IMR-90 (cell line): ENCODE data around the gene LGALS9. TPM values are rescaled to one million over a fixed set of nuclear protein-coding genes. Genes with fewer than 3 reads are reported as not detected.
A peak's percentile ranks its signal among the peaks of the same experiment; 100 is the strongest.

Source experiments
- ATAC-seq: fragments of 200-7000 bp; cut with Tn5 transposase; 2 replicates; pipeline ENCODE4 v1.9.1; 2020; ENCODE audit warnings: low read depth, mild to moderate bottlenecking, moderate library complexity
- BruUV-seq: library from RNA; stranded (reverse); fragments of 400-500 nt; replicated peaks from 2 replicates; lab custom pipeline; 2021; lab: Mats Ljungman, UMichigan
- CTCF ChIA-PET: fragments of 300-600 bp; formaldehyde crosslinking; extraction: SDS; loops from one replicate; lab custom pipeline; 2021; ENCODE audit warnings: antibody characterized with exemption; lab: Yijun Ruan, JAX
- POLR2A ChIA-PET: fragments of 300-600 bp; sonication (Branson Sonifier 250); formaldehyde crosslinking; loops from one replicate; lab custom pipeline; 2022; ENCODE audit warnings: antibody characterized with exemption; ENCODE audit not compliant: unreplicated experiment; lab: Charles Lee
- DNase-seq: peaks from one replicate; pipeline ENCODE4 v3.0.0; 2013
- H2AFZ ChIP-seq: replicated peaks from 2 replicates; pipeline ENCODE3; 2013; ENCODE audit warnings: low read length, mild to moderate bottlenecking; ENCODE audit not compliant: poor library complexity
- H2AK5ac ChIP-seq: 2 replicates; pipeline ENCODE4 v1.6.1; 2013; ENCODE audit warnings: low read depth, low read length, inconsistent platforms
- H2AK9ac ChIP-seq: replicated peaks from 2 replicates; pipeline ENCODE3; 2013; ENCODE audit warnings: mild to moderate bottlenecking, low read depth, low read length, moderate library complexity; ENCODE audit not compliant: poor library complexity
- H2BK120ac ChIP-seq: 2 replicates; pipeline ENCODE4 v1.6.1; 2013; ENCODE audit warnings: low read depth, low read length, inconsistent platforms
- H2BK15ac ChIP-seq: 3 replicates; pipeline ENCODE4 v1.6.1; 2013; ENCODE audit warnings: low read depth, low read length, inconsistent platforms
- H2BK20ac ChIP-seq: 2 replicates; pipeline ENCODE4 v1.6.1; 2013; ENCODE audit warnings: low read depth, mild to moderate bottlenecking, inconsistent platforms, low read length, moderate library complexity
- H2BK5ac ChIP-seq: 2 replicates; pipeline ENCODE4 v1.6.1; 2013; ENCODE audit warnings: mild to moderate bottlenecking, low read depth, low read length, inconsistent platforms; ENCODE audit not compliant: poor library complexity, severe bottlenecking
- H3K14ac ChIP-seq: replicated peaks from 2 replicates; pipeline ENCODE4 v1.6.1; 2013; ENCODE audit warnings: low read depth, low read length, inconsistent platforms
- H3K18ac ChIP-seq: 2 replicates; pipeline ENCODE4 v1.6.1; 2013; ENCODE audit warnings: low read depth, low read length, control low read depth
- H3K23ac ChIP-seq: 2 replicates; pipeline ENCODE4 v1.6.1; 2013; ENCODE audit warnings: low read depth, low read length, inconsistent platforms
- H3K27ac ChIP-seq: 2 replicates; pipeline ENCODE4 v1.5.1; 2013; ENCODE audit warnings: mild to moderate bottlenecking, control low read depth, low read length; ENCODE audit not compliant: insufficient read depth
- H3K27me3 ChIP-seq: 2 replicates; pipeline ENCODE4 v1.6.1; 2013; ENCODE audit warnings: low read length; ENCODE audit not compliant: control insufficient read depth, insufficient read depth
- H3K36me3 ChIP-seq: 2 replicates; pipeline ENCODE4 v1.6.1; 2013; ENCODE audit warnings: low read length, mixed read lengths; ENCODE audit not compliant: control insufficient read depth, insufficient read depth
- H3K4ac ChIP-seq: 2 replicates; pipeline ENCODE4 v1.6.1; 2013; ENCODE audit warnings: low read depth, low read length, inconsistent platforms
- H3K4me1 ChIP-seq: 2 replicates; pipeline ENCODE4 v1.6.1; 2013; ENCODE audit warnings: low read length, mixed read lengths; ENCODE audit not compliant: control insufficient read depth, insufficient read depth
- H3K4me2 ChIP-seq: 2 replicates; pipeline ENCODE4 v1.6.1; 2013; ENCODE audit warnings: low read depth, mild to moderate bottlenecking, control low read depth, low read length, moderate library complexity
- H3K4me3 ChIP-seq: 2 replicates; pipeline ENCODE4 v1.5.1; 2013; ENCODE audit warnings: low read depth, mild to moderate bottlenecking, control low read depth, low read length, moderate library complexity; ENCODE audit not compliant: insufficient read depth
- H3K56ac ChIP-seq: 2 replicates; pipeline ENCODE4 v1.6.1; 2013; ENCODE audit warnings: low read length, inconsistent platforms; ENCODE audit not compliant: insufficient read depth; ENCODE audit errors: extremely low read depth
- H3K79me1 ChIP-seq, 2 experiments: 2 replicates each; pipeline ENCODE4 v1.6.1; 2013; ENCODE audit warnings: low read length in 2 of 2, inconsistent platforms in 1 of 2, low read depth in 1 of 2
- H3K9ac ChIP-seq: 2 replicates; pipeline ENCODE4 v1.6.1; 2013; ENCODE audit warnings: low read depth, low read length, control low read depth
- H3K9me1 ChIP-seq: 2 replicates; pipeline ENCODE4 v1.6.1; 2013; ENCODE audit warnings: low read length, inconsistent platforms; ENCODE audit not compliant: insufficient read depth
- H3K9me3 ChIP-seq: 2 replicates; pipeline ENCODE4 v1.6.1; 2013; ENCODE audit warnings: low read length; ENCODE audit not compliant: control insufficient read depth, insufficient read depth
- H4K20me1 ChIP-seq: 2 replicates; pipeline ENCODE4 v1.6.1; 2013; ENCODE audit warnings: low read length, inconsistent platforms; ENCODE audit not compliant: insufficient read depth
- H4K5ac ChIP-seq: 2 replicates; pipeline ENCODE4 v1.6.1; 2013; ENCODE audit warnings: mild to moderate bottlenecking, low read depth, low read length, control low read depth
- H4K8ac ChIP-seq, 2 experiments: 2 replicates each; pipeline ENCODE4 v1.6.1; 2013; ENCODE audit warnings: low read depth in 2 of 2, low read length in 2 of 2, control low read depth in 1 of 2, inconsistent platforms in 1 of 2
- H4K91ac ChIP-seq: 2 replicates; pipeline ENCODE4 v1.6.1; 2013; ENCODE audit warnings: low read depth, low read length, inconsistent platforms; ENCODE audit not compliant: insufficient read depth
- CEBPB ChIP-seq: IDR thresholded peaks from 2 replicates; pipeline ENCODE4 v1.6.1; 2012; ENCODE audit warnings: low read depth, low read length, improper control_type of control experiment
- SMC3 ChIP-seq: fragments of 150-350 bp; IDR thresholded peaks from 2 replicates; pipeline ENCODE4 v1.6.1; 2016; ENCODE audit warnings: low read depth, mild to moderate bottlenecking, antibody characterized with exemption, low read length, moderate library complexity
- WGBS, 2 experiments: methylation state at CpG; one replicate each; pipeline versions ENCODE4 v1.1.5 to v1.1.7; 2013; ENCODE audit warnings: missing lambda C conversion rate in 2 of 2; ENCODE audit not compliant: insufficient read length in 1 of 2; ENCODE audit errors: extremely low coverage in 2 of 2; 5-methylcytosine and 5-hydroxymethylcytosine counted together
- dilution Hi-C: fragments of 300-500 bp; cut with HindIII; formaldehyde crosslinking; loops from one replicate; pipeline ENCODE4 v1.14.3; 2018; ENCODE audit warnings: low sequenced_read_pairs; ENCODE audit not compliant: unreplicated experiment
- in situ Hi-C: fragments of 300-500 bp; cut with MboI; formaldehyde crosslinking; loops from 3 replicates; pipeline ENCODE4 v1.14.3; 2019; ENCODE audit warnings: low sequenced_read_pairs, inconsistent platforms, mixed read lengths
- intact Hi-C: fragments of 100-400 bp; cut with micrococcal nuclease; formaldehyde crosslinking; loops from 2 replicates; pipeline ENCODE4 v1.10.0; 2022
- polyA plus RNA-seq, 3 experiments: library from polyadenylated mRNA; depleted of rRNA; stranded (reverse); fragments of >200 nt; gene quantifications; 2 replicates each; pipeline ENCODE4 v1.2.3, GENCODE V29; 2012; ENCODE audit warnings: low replicate concordance in 1 of 3
- total RNA-seq: library from RNA; depleted of rRNA; stranded (reverse); fragments of >200 nt; gene quantifications from 2 replicates; pipeline ENCODE4 v1.2.3, GENCODE V29; 2012

Gene LGALS9
- total and polyA plus RNA-seq, 2 of the 4 experiments (the other 2 are of a cell fraction) = 0.54 to 2.5 TPM

DNA sequence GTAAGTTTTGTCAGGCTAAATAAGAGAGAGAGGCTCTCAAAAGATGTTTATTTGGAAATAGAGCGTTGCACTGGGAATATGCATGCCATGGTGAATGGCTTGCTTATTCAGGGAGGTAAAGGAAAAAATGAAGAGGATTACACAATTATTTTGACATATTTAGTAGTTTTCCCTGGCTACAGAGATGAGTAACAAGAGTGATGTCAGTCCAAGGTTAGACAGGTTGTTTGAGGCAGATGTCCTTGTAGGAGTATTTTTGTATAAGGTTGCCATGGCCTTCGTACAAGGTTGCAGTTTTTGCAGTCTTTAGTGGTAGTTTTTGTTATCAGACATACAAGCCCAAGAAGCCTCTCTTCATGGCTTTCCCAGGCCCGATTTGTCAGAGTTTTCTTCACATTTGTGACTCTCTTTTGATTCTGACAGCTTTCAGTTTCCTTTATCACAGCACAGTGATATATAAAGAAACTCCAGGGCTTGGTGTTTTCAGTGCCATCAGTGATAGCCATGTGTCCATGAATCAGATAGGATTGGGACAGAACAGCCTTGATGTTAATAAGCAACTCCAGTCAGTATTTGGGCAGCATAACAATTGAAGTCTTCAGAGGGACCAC, 18.7 kb upstream of the LGALS9 start:
- no peak overlapping the region for H3K18ac ChIP-seq
- peaks cover 79% of the 10 kb centered on the region for H3K36me3 ChIP-seq
- WGBS, 2 experiments = 40% methylated on average over 1 of the region's 3 CpGs; no CpG with 5 or more reads in 1 of the 2 experiments
- H3K9me1 ChIP-seq = no peaks in the 10 kb centered on the region; the same call in 1 of the 2 replicates
- no peak overlapping the region for H3K4me2 ChIP-seq
- no peak overlapping the region for H4K5ac ChIP-seq
- no peak overlapping the region for H2AFZ ChIP-seq
- H2BK20ac ChIP-seq = no peak overlapping the region
- no peak overlapping the region for H2AK5ac ChIP-seq
- no peak overlapping the region for H4K8ac ChIP-seq
- no peak overlapping the region for H3K14ac ChIP-seq
- no peak overlapping the region for H3K56ac ChIP-seq
- dilution Hi-C loops = no loop called here
- no peaks in the 10 kb centered on the region for H3K9me3 ChIP-seq
- no peak overlapping the region for H3K23ac ChIP-seq
- H3K4ac ChIP-seq = no peak overlapping the region
- no peak overlapping the region for H2BK5ac ChIP-seq
- ATAC-seq (peak; percentile 9; the same call in 1 of the 2 replicates), DNase-seq (peak; percentile 45)
- CTCF ChIA-PET = no interaction called here
- in situ Hi-C loops = no loop called here
- no peak overlapping the region for H3K27ac ChIP-seq
- no peak overlapping the region for H4K91ac ChIP-seq
- H2BK120ac ChIP-seq = no peak overlapping the region
- H3K9ac ChIP-seq = no peak overlapping the region
- no peak overlapping the region for H2BK15ac ChIP-seq
- H3K27me3 ChIP-seq = no peaks in the 10 kb centered on the region
- H3K4me1 ChIP-seq = peaks cover 8% of the 10 kb centered on the region; the same call in 1 of the 2 replicates
- peak; percentile 63; the same call in 1 of the 2 replicates for TF ChIP-seq CEBPB
- no peak for TF ChIP-seq SMC3
- H4K20me1 ChIP-seq = peaks cover 4% of the 10 kb centered on the region; the same call in 1 of the 2 replicates
- BruUV-seq = no TSS peak
- POLR2A ChIA-PET = interaction anchor here (0.6 kb wide), 1 partner anchor 316 kb away, joined by 3 read pairs; no protein-coding TSS in a partner anchor
- H2AK9ac ChIP-seq = no peak overlapping the region
- intact Hi-C loops = no loop called here
- H3K4me3 ChIP-seq = no peak overlapping the region
- no peaks in the 10 kb centered on the region; a peak in 2 of 4 replicates for H3K79me1 ChIP-seq
